Activated T-helper 17 cell treated with anti-CD3 and anti-CD28 coated beads, Interleukin-2, amount 50 U/mL, for 72 hours (primary cell): Measurements from ENCODE around the gene MCHR2. TPM values are rescaled to one million over a fixed set of nuclear protein-coding genes. Genes with fewer than 3 reads are reported as not detected.

Experiments
- ATAC-seq: fragments of 150-1000 bp; cut with Tn5 transposase; replicated peaks from 2 replicates; pipeline ENCODE4 v1.10.0; 2021; ENCODE audit warnings: mild to moderate bottlenecking, moderate library complexity
- H3K27ac Mint-ChIP-seq: one replicate; pipeline ENCODE4 v1.8.0; 2022; ENCODE audit warnings: mixed read lengths
- H3K27me3 Mint-ChIP-seq: one replicate; pipeline ENCODE4 v1.8.0; 2022; ENCODE audit warnings: mixed read lengths
- H3K36me3 Mint-ChIP-seq: one replicate; pipeline ENCODE4 v1.8.0; 2022; ENCODE audit warnings: low read depth, mild to moderate bottlenecking, mixed read lengths
- H3K4me1 Mint-ChIP-seq: one replicate; pipeline ENCODE4 v1.8.0; 2022; ENCODE audit warnings: mixed read lengths
- H3K4me3 Mint-ChIP-seq: one replicate; pipeline ENCODE4 v1.8.0; 2022; ENCODE audit warnings: mild to moderate bottlenecking, mixed read lengths
- H3K9me3 Mint-ChIP-seq: one replicate; pipeline ENCODE4 v1.8.0; 2022; ENCODE audit warnings: mixed read lengths
- total RNA-seq, 2 donors: library from RNA; stranded (reverse); gene quantifications; one replicate each; pipeline ENCODE4 v1.2.3, GENCODE V29; 2022

Gene MCHR2
- total RNA-seq, 2 donors from 2014 or later = not detected

GRCh38 chr6:99951016-99951805, 42.8 kb downstream of the MCHR2 start:
- no peaks in the 10 kb centered on the region for H3K36me3 Mint-ChIP-seq
- H3K4me1 Mint-ChIP-seq = no peaks in the 10 kb centered on the region
- peaks cover 7% of the 10 kb centered on the region for H3K27me3 Mint-ChIP-seq
- H3K4me3 Mint-ChIP-seq = no peak overlapping the region
- no peak for ATAC-seq
- H3K9me3 Mint-ChIP-seq = no peaks in the 10 kb centered on the region
- no peak overlapping the region for H3K27ac Mint-ChIP-seq

GRCh38 chr6:99946005-99946404, 48.0 kb downstream of the MCHR2 start:
- Mint-ChIP-seq H3K9me3 (no peaks in the 10 kb centered on the region), H3K36me3 (no peaks in the 10 kb centered on the region), H3K4me1 (no peaks in the 10 kb centered on the region), H3K27me3 (peaks cover 24% of the 10 kb centered on the region), H3K27ac (no peak overlapping the region), H3K4me3 (no peak overlapping the region)
- ATAC-seq = no peak

- Mint-ChIP-seq H3K27me3 (peaks cover 37% of the 10 kb centered on the region), H3K4me3 (no peak overlapping the region), H3K36me3 (no peaks in the 10 kb centered on the region), H3K27ac (no peak overlapping the region), H3K9me3 (peaks cover 5% of the 10 kb centered on the region), H3K4me1 (no peaks in the 10 kb centered on the region)
- ATAC-seq = no peak
Observed at GRCh38 chr6:99943846-99944245, 50.2 kb downstream of the MCHR2 start.

GRCh38 chr6:99940582-99940981, 53.4 kb downstream of the MCHR2 start:
- Mint-ChIP-seq H3K27ac (no peak overlapping the region), H3K4me1 (no peaks in the 10 kb centered on the region), H3K27me3 (peaks cover 40% of the 10 kb centered on the region), H3K9me3 (peaks cover 5% of the 10 kb centered on the region), H3K36me3 (no peaks in the 10 kb centered on the region), H3K4me3 (no peak overlapping the region)
- no peak for ATAC-seq

GRCh38 chr6:99933129-99933528, 60.9 kb downstream of the MCHR2 start:
- Mint-ChIP-seq H3K4me1 (no peaks in the 10 kb centered on the region), H3K4me3 (no peak overlapping the region), H3K9me3 (no peaks in the 10 kb centered on the region), H3K27me3 (peaks cover 7% of the 10 kb centered on the region), H3K36me3 (no peaks in the 10 kb centered on the region), H3K27ac (no peak overlapping the region)
- ATAC-seq = no peak

GRCh38 chr6:99912657-99913056, 81.4 kb downstream of the MCHR2 start:
- Mint-ChIP-seq H3K9me3 (no peaks in the 10 kb centered on the region), H3K36me3 (no peaks in the 10 kb centered on the region), H3K4me3 (no peak overlapping the region), H3K4me1 (no peaks in the 10 kb centered on the region), H3K27ac (no peak overlapping the region), H3K27me3 (peaks cover 3% of the 10 kb centered on the region)
- ATAC-seq = no peak

GRCh38 chr6:99905209-99906106, 88.6 kb downstream of the MCHR2 start:
- H3K36me3 Mint-ChIP-seq = no peaks in the 10 kb centered on the region
- ATAC-seq = no peak
- no peaks in the 10 kb centered on the region for H3K9me3 Mint-ChIP-seq
- H3K4me3 Mint-ChIP-seq = no peak overlapping the region
- H3K27ac Mint-ChIP-seq = no peak overlapping the region
- H3K27me3 Mint-ChIP-seq = peaks cover 5% of the 10 kb centered on the region
- H3K4me1 Mint-ChIP-seq = no peaks in the 10 kb centered on the region

GRCh38 chr6:99901596-99902384, 92.2 kb downstream of the MCHR2 start:
- ATAC-seq = no peak
- Mint-ChIP-seq H3K27ac (no peak overlapping the region), H3K4me1 (no peaks in the 10 kb centered on the region), H3K9me3 (no peaks in the 10 kb centered on the region), H3K36me3 (no peaks in the 10 kb centered on the region), H3K27me3 (peaks cover 10% of the 10 kb centered on the region), H3K4me3 (no peak overlapping the region)

GRCh38 chr6:99894815-99895214, 99.2 kb downstream of the MCHR2 start:
- Mint-ChIP-seq H3K4me3 (no peak overlapping the region), H3K27me3 (peaks cover 16% of the 10 kb centered on the region), H3K9me3 (no peaks in the 10 kb centered on the region), H3K27ac (no peak overlapping the region), H3K4me1 (no peaks in the 10 kb centered on the region), H3K36me3 (no peaks in the 10 kb centered on the region)
- ATAC-seq = no peak

- Mint-ChIP-seq H3K36me3 (no peaks in the 10 kb centered on the region), H3K9me3 (no peaks in the 10 kb centered on the region), H3K27me3 (no peaks in the 10 kb centered on the region), H3K27ac (no peak overlapping the region), H3K4me1 (no peaks in the 10 kb centered on the region), H3K4me3 (no peak overlapping the region)
- no peak for ATAC-seq
Observed at GRCh38 chr6:99887066-99887465, 107.0 kb downstream of the MCHR2 start.

GRCh38 chr6:99885051-99885450, 109.0 kb downstream of the MCHR2 start:
- no peaks in the 10 kb centered on the region for H3K4me1 Mint-ChIP-seq
- peaks cover 3% of the 10 kb centered on the region for H3K27me3 Mint-ChIP-seq
- H3K27ac Mint-ChIP-seq = no peak overlapping the region
- no peaks in the 10 kb centered on the region for H3K36me3 Mint-ChIP-seq
- H3K4me3 Mint-ChIP-seq = no peak overlapping the region
- ATAC-seq = no peak
- no peaks in the 10 kb centered on the region for H3K9me3 Mint-ChIP-seq

GRCh38 chr6:99882128-99882702, 111.8 kb downstream of the MCHR2 start:
- no peak for ATAC-seq
- H3K4me1 Mint-ChIP-seq = no peaks in the 10 kb centered on the region
- no peak overlapping the region for H3K27ac Mint-ChIP-seq
- no peaks in the 10 kb centered on the region for H3K9me3 Mint-ChIP-seq
- no peak overlapping the region for H3K4me3 Mint-ChIP-seq
- H3K36me3 Mint-ChIP-seq = no peaks in the 10 kb centered on the region
- H3K27me3 Mint-ChIP-seq = peaks cover 7% of the 10 kb centered on the region

- Mint-ChIP-seq H3K27me3 (peaks cover 7% of the 10 kb centered on the region), H3K4me3 (no peak overlapping the region), H3K36me3 (no peaks in the 10 kb centered on the region), H3K9me3 (no peaks in the 10 kb centered on the region), H3K4me1 (no peaks in the 10 kb centered on the region), H3K27ac (no peak overlapping the region)
- ATAC-seq = no peak
Observed at GRCh38 chr6:99879431-99879830, 114.6 kb downstream of the MCHR2 start.

GRCh38 chr6:99875068-99875467, 119.0 kb downstream of the MCHR2 start:
- Mint-ChIP-seq H3K27ac (no peak overlapping the region), H3K4me1 (no peaks in the 10 kb centered on the region), H3K9me3 (no peaks in the 10 kb centered on the region), H3K36me3 (no peaks in the 10 kb centered on the region), H3K4me3 (no peak overlapping the region), H3K27me3 (peaks cover 18% of the 10 kb centered on the region)
- ATAC-seq = no peak
